Mammary epithelial cell (primary cell): Measurements from ENCODE around the gene KIAA0319L.

ENCODE experiments used
- CTCF ChIP-seq, 2 donors: IDR thresholded peaks in 1 of 2; conservative IDR thresholded peaks in 1 of 2; 2 replicates each; pipeline ENCODE4 v1.5.1; 2011 to 2012; ENCODE audit warnings: inconsistent platforms in 2 of 2, low read length in 2 of 2, mild to moderate bottlenecking in 2 of 2, control low read depth in 1 of 2, low read depth in 1 of 2; ENCODE audit not compliant: insufficient read depth in 1 of 2; ENCODE audit errors: extremely low read depth in 1 of 2
- EZH2 ChIP-seq: IDR thresholded peaks from 2 replicates; pipeline ENCODE4 v1.6.1; 2012; ENCODE audit warnings: low read length, inconsistent platforms, borderline replicate concordance

GRCh38 chr1:35567947-35568558, 10.8 kb upstream of the KIAA0319L start:
- no peak for TF ChIP-seq CTCF (conservative IDR thresholded peaks at IDR 0.05 in 1 of 2, IDR thresholded peaks at IDR 0.05 in 1 of 2; ENCODE audit: extremely low read depth in 1 of 2, insufficient read depth in 1 of 2, low read depth in 1 of 2, low read length in 2 of 2)
- TF ChIP-seq EZH2, result no peak
